Measurements from ENCODE around the gene PLD4. TPM values are rescaled to one million over a fixed set of nuclear protein-coding genes. Genes with fewer than 3 reads are reported as not detected.

The PLD4 gene
- total RNA-seq, 4 donors from 2014 or later, result 1.3 to 10.9 TPM; not detected in 2

DNA sequence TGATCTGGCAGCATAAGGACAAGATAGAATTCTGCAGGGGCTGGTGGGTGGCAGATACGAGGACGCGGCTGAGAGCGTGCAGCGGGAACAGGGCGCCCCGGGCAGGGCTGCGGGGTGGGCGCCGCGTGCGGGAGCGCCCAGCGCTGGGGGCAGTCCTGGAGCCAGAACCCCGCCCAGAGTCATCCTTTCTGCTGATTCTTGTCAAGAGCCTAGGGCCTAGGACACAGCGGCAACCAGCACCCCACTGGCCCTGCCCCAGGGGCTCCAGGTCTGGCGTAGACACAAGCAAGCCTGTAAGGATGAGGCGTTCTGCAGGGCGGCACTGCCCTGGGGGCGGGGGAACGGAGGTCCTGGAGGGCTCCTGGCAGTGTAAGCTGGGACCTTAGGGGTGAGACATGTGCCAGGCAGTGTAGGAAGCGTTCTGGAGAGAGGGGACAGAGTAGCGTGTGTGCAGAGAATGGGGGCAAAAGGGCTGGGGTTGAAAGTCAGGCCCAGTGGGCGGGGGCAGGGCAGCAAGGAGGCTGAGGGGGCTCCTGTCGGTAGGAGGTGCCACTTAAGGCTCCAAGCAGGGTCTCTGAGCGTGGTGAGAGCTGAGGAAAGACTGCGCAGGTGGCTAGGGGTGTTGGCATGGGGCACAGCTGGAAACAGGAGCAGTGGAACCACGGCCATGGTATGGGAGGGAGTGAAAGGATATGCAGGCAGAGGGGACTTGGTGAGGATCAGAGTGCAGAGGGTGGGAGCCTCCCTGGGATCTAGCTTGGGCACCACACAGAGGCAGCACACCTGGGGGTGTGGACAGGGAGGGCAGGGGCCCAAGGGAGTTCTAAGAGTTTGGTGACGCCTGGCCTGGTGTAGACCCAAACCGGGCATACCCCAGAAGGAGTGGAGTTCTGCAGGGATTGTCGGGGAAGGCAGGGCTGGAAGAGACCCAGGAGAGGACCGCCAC lies 54.3 kb downstream of the PLD4 start:
- Histone ChIP-seq H3K4me1 (peaks cover 12 to 39% of the 10 kb centered on the region in 2 donors), H3K9me3 (no peaks in the 10 kb centered on the region), H3K36me3 (no peaks in the 10 kb centered on the region), H3K27ac (peak overlapping the region in 1 of 2 donors; percentile 38), H3K27me3 (no peaks in the 10 kb centered on the region), H3K4me3 (peak overlapping the region in 1 of 2 donors; percentile 52)
- intact Hi-C loops (cut with DNase I; ENCODE audit: low total_unique reads), result loop anchor here (5.0 kb wide), 1 partner anchor 43 kb away; the partner anchor contains the start of gene CDCA4
- peak in 1 of 2 donors; percentile 39 for DNase-seq
- TF ChIP-seq POLR2A (IDR thresholded peaks at IDR 0.05), result no peak
- TF ChIP-seq, protein P1, sequence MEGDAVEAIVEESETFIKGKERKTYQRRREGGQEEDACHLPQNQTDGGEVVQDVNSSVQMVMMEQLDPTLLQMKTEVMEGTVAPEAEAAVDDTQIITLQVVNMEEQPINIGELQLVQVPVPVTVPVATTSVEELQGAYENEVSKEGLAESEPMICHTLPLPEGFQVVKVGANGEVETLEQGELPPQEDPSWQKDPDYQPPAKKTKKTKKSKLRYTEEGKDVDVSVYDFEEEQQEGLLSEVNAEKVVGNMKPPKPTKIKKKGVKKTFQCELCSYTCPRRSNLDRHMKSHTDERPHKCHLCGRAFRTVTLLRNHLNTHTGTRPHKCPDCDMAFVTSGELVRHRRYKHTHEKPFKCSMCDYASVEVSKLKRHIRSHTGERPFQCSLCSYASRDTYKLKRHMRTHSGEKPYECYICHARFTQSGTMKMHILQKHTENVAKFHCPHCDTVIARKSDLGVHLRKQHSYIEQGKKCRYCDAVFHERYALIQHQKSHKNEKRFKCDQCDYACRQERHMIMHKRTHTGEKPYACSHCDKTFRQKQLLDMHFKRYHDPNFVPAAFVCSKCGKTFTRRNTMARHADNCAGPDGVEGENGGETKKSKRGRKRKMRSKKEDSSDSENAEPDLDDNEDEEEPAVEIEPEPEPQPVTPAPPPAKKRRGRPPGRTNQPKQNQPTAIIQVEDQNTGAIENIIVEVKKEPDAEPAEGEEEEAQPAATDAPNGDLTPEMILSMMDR (IDR thresholded peaks at IDR 0.05), result no peak

GRCh38 chr14:104979758-104980610 lies 55.3 kb downstream of the PLD4 start:
- Histone ChIP-seq H3K9me3 (no peaks in the 10 kb centered on the region), H3K27me3 (no peaks in the 10 kb centered on the region), H3K4me1 (peaks cover 7 to 30% of the 10 kb centered on the region in 2 donors), H3K4me3 (no peak overlapping the region), H3K27ac (peak overlapping the region in 1 of 2 donors; percentile 33), H3K36me3 (no peaks in the 10 kb centered on the region)
- intact Hi-C loops (cut with DNase I; ENCODE audit: low total_unique reads), result loop anchor here (5.0 kb wide), 1 partner anchor 42 kb away; the partner anchor contains the start of gene CDCA4
- TF ChIP-seq, protein P1 (IDR thresholded peaks at IDR 0.05), result no peak
- no peak for TF ChIP-seq POLR2A (IDR thresholded peaks at IDR 0.05)
- DNase-seq, result peak; percentile 55 to 65

DNA sequence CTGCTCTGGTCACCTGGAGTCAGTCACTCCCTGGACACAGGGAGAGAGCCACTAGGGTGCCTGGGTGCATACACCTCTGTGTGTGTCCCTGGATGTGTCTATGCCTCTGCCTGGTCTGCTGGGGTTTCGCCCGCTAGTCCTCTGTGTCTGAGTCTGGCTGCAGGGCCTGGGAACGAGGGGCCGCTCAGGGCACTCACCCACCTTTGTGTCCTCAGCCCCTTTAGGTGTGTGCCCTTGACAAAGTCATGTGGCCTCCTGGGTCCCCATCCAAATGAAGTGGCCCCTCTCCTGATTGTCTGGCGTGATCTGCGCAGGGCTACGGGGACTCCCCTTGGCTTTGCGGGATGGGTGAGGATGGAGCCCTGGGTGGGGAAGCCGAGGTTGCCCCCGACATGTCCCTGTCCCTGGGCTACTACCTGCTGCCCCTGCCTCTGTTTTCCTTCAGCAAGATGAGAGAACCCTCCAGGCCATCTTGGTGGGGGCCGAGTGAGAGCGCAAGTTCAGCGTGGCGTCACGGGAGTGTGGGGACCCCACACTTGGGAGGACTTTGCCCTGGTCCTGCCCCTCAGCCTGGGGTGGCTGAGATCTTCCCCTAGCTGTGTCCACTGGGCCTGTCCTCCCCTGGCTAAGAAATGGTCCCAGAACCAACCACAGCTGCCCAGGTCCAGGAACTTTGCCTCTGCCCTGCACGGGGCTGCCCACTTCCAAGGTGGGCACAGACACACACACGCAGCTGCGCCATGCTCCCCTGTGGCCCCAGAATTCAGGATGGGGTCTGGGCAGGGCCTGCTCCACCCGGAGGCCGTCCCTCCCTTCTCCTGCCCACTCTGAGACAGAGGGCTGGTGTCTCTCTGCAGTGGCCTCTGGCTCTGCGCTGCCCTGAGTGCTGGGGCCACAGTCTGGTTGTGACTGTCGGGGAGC lies 56.2 kb downstream of the PLD4 start:
- no peak overlapping the region for H3K27ac ChIP-seq
- DNase-seq, result no peak
- intact Hi-C loops (cut with DNase I; ENCODE audit: low total_unique reads), result no loop called here
- no peaks in the 10 kb centered on the region for H3K27me3 ChIP-seq
- H3K4me3 ChIP-seq, result no peak overlapping the region
- no peaks in the 10 kb centered on the region for H3K36me3 ChIP-seq
- TF ChIP-seq, protein P1 (IDR thresholded peaks at IDR 0.05), result no peak
- TF ChIP-seq POLR2A (IDR thresholded peaks at IDR 0.05), result no peak
- no peaks in the 10 kb centered on the region for H3K9me3 ChIP-seq
- peaks cover 0 to 21% of the 10 kb centered on the region in 2 donors for H3K4me1 ChIP-seq

- TF ChIP-seq, protein P1 (IDR thresholded peaks at IDR 0.05), result no peak
- TF ChIP-seq POLR2A (IDR thresholded peaks at IDR 0.05), result no peak
- no peaks in the 10 kb centered on the region for H3K27me3 ChIP-seq
- peaks cover 0 to 11% of the 10 kb centered on the region in 2 donors for H3K4me1 ChIP-seq
- no peaks in the 10 kb centered on the region for H3K9me3 ChIP-seq
- no peak overlapping the region for H3K4me3 ChIP-seq
- H3K27ac ChIP-seq, result no peak overlapping the region
- intact Hi-C loops (cut with DNase I; ENCODE audit: low total_unique reads), result no loop called here
- no peaks in the 10 kb centered on the region for H3K36me3 ChIP-seq
- DNase-seq, result no peak
Measured at GRCh38 chr14:104981699-104982541, 57.2 kb downstream of the PLD4 start.

Data from uterus (tissue), 4 donors.